K562 (cell line): ENCODE measurements around the gene RNU11. TPM values are rescaled to one million over a fixed set of nuclear protein-coding genes. Genes with fewer than 3 reads are reported as not detected.

ENCODE experiments used
- ARNT ChIP-seq, 2 experiments: fragments of 450-650 bp; IDR thresholded peaks; 2 replicates each; pipeline ENCODE4 v1.6.1; 2016; ENCODE audit warnings: mild to moderate bottlenecking in 1 of 2
- ATF1 ChIP-seq, 2 experiments: fragments of 450-650 bp in 1 of 2; IDR thresholded peaks; 2 replicates each; pipeline ENCODE4 v1.6.1; 2016; ENCODE audit warnings: missing compliant biosample characterization in 1 of 2, missing genetic modification characterization in 1 of 2
- DDX20 ChIP-seq: fragments of 450-650 bp; IDR thresholded peaks from 2 replicates; pipeline ENCODE4 v1.6.1; 2016; ENCODE audit warnings: missing genetic modification characterization, low read depth, mild to moderate bottlenecking, missing compliant biosample characterization, moderate library complexity
- EP400 ChIP-seq: fragments of 450-650 bp; IDR thresholded peaks from 2 replicates; pipeline ENCODE4 v1.6.1; 2017; ENCODE audit warnings: antibody characterized with exemption, mild to moderate bottlenecking, moderate library complexity
- GABPB1 ChIP-seq: sonication (generic); formaldehyde crosslinking; IDR thresholded peaks from 2 replicates; pipeline ENCODE4 v1.8.0; 2022; ENCODE audit warnings: mild to moderate bottlenecking, missing genetic modification reagents
- HDAC8 ChIP-seq: fragments of 450-650 bp; IDR thresholded peaks from 2 replicates; pipeline ENCODE4 v1.6.1; 2016; ENCODE audit warnings: mild to moderate bottlenecking, missing genetic modification characterization, moderate library complexity, missing compliant biosample characterization
- JUND ChIP-seq, 2 experiments: IDR thresholded peaks; 2 replicates in 1 of 2; 3 replicates in 1 of 2; pipeline ENCODE4 v1.6.1; 2011; ENCODE audit warnings: borderline replicate concordance in 2 of 2, low read depth in 2 of 2, low read length in 2 of 2, improper control_type of control experiment in 1 of 2, missing biosample characterization in 1 of 2, missing genetic modification characterization in 1 of 2, missing genetic modification reagents in 1 of 2
- NRF1 ChIP-seq, 2 experiments: fragments of 450-650 bp; IDR thresholded peaks in 1 of 2; conservative IDR thresholded peaks in 1 of 2; 2 replicates each; pipeline ENCODE4 v1.6.1; 2014; ENCODE audit warnings: mild to moderate bottlenecking in 2 of 2
- RCOR1 ChIP-seq, 2 experiments: IDR thresholded peaks; 2 replicates each; pipeline ENCODE4 v1.6.1; 2012; ENCODE audit warnings: low read depth in 2 of 2, low read length in 2 of 2, borderline replicate concordance in 1 of 2, improper control_type of control experiment in 1 of 2
- SUPT5H ChIP-seq: fragments of 450-650 bp; IDR thresholded peaks from 2 replicates; pipeline ENCODE4 v1.6.1; 2016
- TFAM ChIP-seq: fragments of 250-450 bp; sonication (Bioruptor Pico); conservative IDR thresholded peaks from 2 replicates; pipeline ENCODE4 v1.5.0; 2021; ENCODE audit warnings: mild to moderate bottlenecking, moderate library complexity
- ZNF263 ChIP-seq: sonication (generic); formaldehyde crosslinking; IDR thresholded peaks from 2 replicates; pipeline ENCODE4 v1.8.0; 2022; ENCODE audit warnings: mild to moderate bottlenecking, missing genetic modification reagents, borderline replicate concordance
- ZNF3 ChIP-seq: fragments of 250-450 bp; sonication (Bioruptor Pico); IDR thresholded peaks from 2 replicates; pipeline ENCODE4 v1.5.0; 2021; ENCODE audit warnings: mild to moderate bottlenecking, moderate library complexity
- polyA plus RNA-seq, 8 experiments: library from polyadenylated mRNA; depleted of rRNA in 4 of 8; stranded (reverse) in 5 of 8; unstranded in 3 of 8; fragments of >200 nt; fragmentation: Nextera tagmentation in 2 of 8; fragmentation: Illumina TruSeq in 1 of 8; extraction: Ambion mirVana in 2 of 8; extraction: Trizol in 1 of 8; gene quantifications; 2 replicates each; pipeline versions ENCODE4 v1.2.1 to v1.2.3, GENCODE V29; 2011 to 2014; ENCODE audit warnings: inconsistent platforms in 1 of 8, missing spikeins in 1 of 8
- total RNA-seq, 7 experiments: library from RNA; depleted of rRNA in 6 of 7; stranded (reverse); fragments of >200 nt in 6 of 7; fragmentation: Illumina TruSeq in 2 of 7; extraction: Trizol in 2 of 7; gene quantifications; 2 replicates each; pipeline versions ENCODE4 v1.2.1 to v1.2.3, GENCODE V29; 2011 to 2021; ENCODE audit warnings: low replicate concordance in 1 of 7
- TF ChIP-seq, protein P1 (sequence below): sonication (generic); formaldehyde crosslinking; IDR thresholded peaks from 2 replicates; pipeline ENCODE4 v1.8.0; 2023; ENCODE audit warnings: mild to moderate bottlenecking, missing genetic modification reagents
- TF ChIP-seq, protein P2 (sequence below): fragments of 250-450 bp; sonication (Bioruptor Pico); IDR thresholded peaks from 2 replicates; pipeline ENCODE4 v1.4.0; 2020; ENCODE audit warnings: mild to moderate bottlenecking, moderate library complexity, borderline replicate concordance

RNU11 gene
- total and polyA plus RNA-seq, 9 of the 15 experiments (the other 6 are each of a cell fraction or from before 2014, with no cell fraction given) = not detected

GRCh38 chr1:28602536-28603439, 45.6 kb upstream of the RNU11 start (continued):
- TF ChIP-seq, protein P1, sequence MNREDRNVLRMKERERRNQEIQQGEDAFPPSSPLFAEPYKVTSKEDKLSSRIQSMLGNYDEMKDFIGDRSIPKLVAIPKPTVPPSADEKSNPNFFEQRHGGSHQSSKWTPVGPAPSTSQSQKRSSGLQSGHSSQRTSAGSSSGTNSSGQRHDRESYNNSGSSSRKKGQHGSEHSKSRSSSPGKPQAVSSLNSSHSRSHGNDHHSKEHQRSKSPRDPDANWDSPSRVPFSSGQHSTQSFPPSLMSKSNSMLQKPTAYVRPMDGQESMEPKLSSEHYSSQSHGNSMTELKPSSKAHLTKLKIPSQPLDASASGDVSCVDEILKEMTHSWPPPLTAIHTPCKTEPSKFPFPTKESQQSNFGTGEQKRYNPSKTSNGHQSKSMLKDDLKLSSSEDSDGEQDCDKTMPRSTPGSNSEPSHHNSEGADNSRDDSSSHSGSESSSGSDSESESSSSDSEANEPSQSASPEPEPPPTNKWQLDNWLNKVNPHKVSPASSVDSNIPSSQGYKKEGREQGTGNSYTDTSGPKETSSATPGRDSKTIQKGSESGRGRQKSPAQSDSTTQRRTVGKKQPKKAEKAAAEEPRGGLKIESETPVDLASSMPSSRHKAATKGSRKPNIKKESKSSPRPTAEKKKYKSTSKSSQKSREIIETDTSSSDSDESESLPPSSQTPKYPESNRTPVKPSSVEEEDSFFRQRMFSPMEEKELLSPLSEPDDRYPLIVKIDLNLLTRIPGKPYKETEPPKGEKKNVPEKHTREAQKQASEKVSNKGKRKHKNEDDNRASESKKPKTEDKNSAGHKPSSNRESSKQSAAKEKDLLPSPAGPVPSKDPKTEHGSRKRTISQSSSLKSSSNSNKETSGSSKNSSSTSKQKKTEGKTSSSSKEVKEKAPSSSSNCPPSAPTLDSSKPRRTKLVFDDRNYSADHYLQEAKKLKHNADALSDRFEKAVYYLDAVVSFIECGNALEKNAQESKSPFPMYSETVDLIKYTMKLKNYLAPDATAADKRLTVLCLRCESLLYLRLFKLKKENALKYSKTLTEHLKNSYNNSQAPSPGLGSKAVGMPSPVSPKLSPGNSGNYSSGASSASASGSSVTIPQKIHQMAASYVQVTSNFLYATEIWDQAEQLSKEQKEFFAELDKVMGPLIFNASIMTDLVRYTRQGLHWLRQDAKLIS (CRISPR knock-in tag) = 0 out of 2 replicates have a peak, but pooled peaks have one; percentile 45
- 0 out of 2 replicates have a peak, but pooled peaks have one; percentile 29 for TF ChIP-seq GABPB1 (CRISPR knock-in tag)
- TF ChIP-seq HDAC8 (tag) = no peak
- peak; percentile 42; the same call in 1 of the 2 replicates for TF ChIP-seq JUND (IDR thresholded peaks at IDR 0.05; ENCODE audit: borderline replicate concordance, low read depth, low read length)
- TF ChIP-seq JUND (tag; IDR thresholded peaks at IDR 0.05; ENCODE audit: borderline replicate concordance, low read depth, low read length) = no peak
- no peak for TF ChIP-seq TFAM (CRISPR knock-in tag)
- TF ChIP-seq DDX20 (tag) = 0 out of 2 replicates have a peak, but pooled peaks have one; percentile 35
- TF ChIP-seq, protein P2, sequence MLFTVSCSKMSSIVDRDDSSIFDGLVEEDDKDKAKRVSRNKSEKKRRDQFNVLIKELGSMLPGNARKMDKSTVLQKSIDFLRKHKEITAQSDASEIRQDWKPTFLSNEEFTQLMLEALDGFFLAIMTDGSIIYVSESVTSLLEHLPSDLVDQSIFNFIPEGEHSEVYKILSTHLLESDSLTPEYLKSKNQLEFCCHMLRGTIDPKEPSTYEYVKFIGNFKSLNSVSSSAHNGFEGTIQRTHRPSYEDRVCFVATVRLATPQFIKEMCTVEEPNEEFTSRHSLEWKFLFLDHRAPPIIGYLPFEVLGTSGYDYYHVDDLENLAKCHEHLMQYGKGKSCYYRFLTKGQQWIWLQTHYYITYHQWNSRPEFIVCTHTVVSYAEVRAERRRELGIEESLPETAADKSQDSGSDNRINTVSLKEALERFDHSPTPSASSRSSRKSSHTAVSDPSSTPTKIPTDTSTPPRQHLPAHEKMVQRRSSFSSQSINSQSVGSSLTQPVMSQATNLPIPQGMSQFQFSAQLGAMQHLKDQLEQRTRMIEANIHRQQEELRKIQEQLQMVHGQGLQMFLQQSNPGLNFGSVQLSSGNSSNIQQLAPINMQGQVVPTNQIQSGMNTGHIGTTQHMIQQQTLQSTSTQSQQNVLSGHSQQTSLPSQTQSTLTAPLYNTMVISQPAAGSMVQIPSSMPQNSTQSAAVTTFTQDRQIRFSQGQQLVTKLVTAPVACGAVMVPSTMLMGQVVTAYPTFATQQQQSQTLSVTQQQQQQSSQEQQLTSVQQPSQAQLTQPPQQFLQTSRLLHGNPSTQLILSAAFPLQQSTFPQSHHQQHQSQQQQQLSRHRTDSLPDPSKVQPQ (CRISPR knock-in tag) = no peak
- peak; percentile 8 to 53; a peak in 1 of 4 replicates for TF ChIP-seq NRF1 (conservative IDR thresholded peaks at IDR 0.05 in 1 of 2, IDR thresholded peaks at IDR 0.05 in 1 of 2)
- peak; percentile 47 to 76; a peak in 1 of 4 replicates for TF ChIP-seq ARNT (IDR thresholded peaks at IDR 0.05)
- TF ChIP-seq EP400 = peak; percentile 26; the same call in 1 of the 2 replicates
- TF ChIP-seq ZNF263 = no peak
- peak in 1 of 2 experiments; percentile 36; a peak in 1 of 4 replicates for TF ChIP-seq RCOR1 (IDR thresholded peaks at IDR 0.05; ENCODE audit: borderline replicate concordance in 1 of 2, low read depth in 2 of 2, low read length in 2 of 2)
- TF ChIP-seq ATF1 (CRISPR knock-in tag; IDR thresholded peaks at IDR 0.05) = no peak
- TF ChIP-seq ATF1 (tag; IDR thresholded peaks at IDR 0.05) = peak; percentile 26; the same call in 1 of the 2 replicates
- no peak for TF ChIP-seq ZNF3 (CRISPR knock-in tag)
- TF ChIP-seq SUPT5H = no peak
